ENCODE data around the gene INTS4. TPM values are rescaled to one million over a fixed set of nuclear protein-coding genes. Genes with fewer than 3 reads are reported as not detected.
"Not testable (repeated sequence)": the region's sequence is repeated elsewhere in the genome, so short reads cannot be mapped to it uniquely, and the experiment has no call there.

The INTS4 gene
- total RNA-seq, 1 donor from 2014 or later: 48.1 TPM

DNA sequence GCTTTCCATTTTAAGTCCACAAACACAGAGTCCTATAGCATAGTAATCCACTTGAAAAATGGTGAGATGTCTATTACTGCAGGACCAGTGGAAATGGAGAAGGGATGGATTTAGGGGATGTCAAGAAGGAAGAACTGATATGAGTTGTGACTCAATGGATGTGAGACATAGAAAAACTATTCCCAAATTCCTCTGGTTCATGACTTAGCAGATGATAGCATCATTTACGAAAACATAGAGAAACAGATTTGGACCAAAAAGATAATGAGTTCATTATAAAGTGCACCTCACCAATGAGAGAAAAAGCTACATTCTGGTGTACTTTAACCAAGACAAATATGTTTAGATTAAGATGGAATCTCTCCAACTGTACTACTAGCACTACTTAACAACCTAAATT, 51.2 kb downstream of the INTS4 start:
- not testable (repeated sequence) for DNase-seq

DNA sequence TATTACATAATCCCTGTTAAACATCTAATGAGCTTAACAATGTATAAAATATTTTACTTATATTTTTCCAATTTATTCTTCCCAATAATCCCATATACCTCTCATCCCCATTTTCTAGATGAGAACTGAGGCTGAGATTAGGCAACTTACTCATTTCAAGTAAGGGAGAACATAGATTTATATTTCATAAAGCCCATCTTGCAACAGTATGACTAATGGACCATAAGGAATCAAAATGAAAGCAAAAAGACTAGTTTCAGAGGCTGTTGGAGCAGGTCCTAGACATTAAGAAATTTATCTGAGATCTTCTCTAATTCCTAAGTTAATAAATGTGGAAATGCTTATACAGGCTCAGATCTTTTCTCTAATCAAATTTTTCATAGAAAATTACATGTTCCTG, 52.0 kb downstream of the INTS4 start:
- DNase-seq: not testable (repeated sequence)

DNA sequence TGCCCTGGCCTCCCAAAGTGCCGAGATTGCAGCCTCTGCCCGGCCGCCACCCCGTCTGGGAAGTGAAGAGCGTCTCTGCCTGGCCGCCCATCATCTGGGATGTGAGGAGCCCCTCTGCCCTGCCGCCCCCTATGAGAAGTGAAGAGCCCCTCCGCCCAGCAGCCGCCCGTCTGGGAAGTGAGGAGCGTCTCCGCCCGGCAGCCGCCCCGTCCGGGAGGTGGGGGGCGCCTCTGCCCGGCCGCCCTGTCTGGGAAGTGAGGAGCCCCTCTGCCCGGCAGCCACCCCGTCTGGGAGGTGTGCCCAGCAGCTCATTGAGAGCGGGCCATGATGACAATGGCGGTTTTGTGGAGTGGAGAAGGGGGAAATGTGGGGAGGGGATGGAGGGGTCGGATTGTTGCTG, 60.9 kb downstream of the INTS4 start:
- DNase-seq: not testable (repeated sequence)

DNA sequence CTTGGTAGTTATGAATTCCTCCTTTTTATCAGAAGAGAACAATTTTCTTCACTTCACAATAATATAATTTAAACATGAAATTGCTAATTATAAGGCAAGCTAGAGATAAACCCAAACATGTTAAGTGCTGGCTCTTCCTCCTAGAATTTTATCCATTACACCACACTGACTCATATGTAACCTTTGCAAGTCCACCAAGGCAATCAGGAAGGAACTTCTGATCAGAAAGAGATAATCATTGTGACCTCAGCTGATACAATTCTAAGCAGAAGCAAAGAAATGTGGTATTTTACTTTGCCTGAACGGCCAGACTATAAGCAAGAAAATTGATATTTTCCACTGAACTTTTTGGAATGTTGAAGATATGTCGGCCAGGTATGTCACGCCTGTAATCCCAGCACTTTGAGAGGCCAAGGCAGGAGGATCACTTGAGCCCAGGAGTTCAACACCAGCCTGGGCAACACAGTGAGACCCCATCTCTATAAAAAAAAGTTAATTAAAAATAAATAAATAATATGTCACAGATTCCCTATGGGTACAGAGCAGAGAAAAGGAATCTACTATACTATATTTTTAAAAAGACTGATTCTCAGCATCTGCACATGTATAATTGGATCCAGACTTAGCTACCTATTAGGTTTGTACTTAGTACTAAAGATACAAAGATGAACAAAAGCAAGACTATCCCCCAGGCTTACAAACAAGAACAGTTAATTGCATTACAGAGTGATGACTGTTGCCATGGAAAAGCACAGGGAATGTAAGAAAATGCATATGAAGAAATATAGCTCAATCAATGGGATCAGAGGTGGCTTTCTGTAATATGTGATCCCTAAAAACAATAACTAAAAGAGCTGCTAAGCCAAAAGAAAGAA, 63.9 kb downstream of the INTS4 start:
- not testable (repeated sequence) for DNase-seq

DNA sequence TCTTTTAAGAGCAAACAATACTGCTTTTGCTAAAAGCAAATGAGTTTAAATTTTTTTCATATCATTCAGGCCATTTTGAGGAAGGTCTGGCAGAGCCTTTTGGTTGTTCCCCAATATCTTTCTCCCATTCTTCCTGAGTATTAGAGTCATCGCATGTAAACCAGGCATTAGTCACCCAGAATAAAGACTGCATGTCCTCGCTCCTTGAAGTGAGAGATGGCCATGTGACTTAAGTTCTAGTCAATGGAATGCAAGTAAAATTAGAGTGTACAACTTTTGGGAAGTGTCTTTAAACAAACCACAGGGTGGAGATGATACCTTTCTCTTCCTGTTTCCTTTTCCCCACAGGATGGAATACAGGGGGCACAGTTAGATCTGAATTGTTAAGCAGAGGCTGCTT, 76.8 kb downstream of the INTS4 start:
- DNase-seq: not testable (repeated sequence)

DNA sequence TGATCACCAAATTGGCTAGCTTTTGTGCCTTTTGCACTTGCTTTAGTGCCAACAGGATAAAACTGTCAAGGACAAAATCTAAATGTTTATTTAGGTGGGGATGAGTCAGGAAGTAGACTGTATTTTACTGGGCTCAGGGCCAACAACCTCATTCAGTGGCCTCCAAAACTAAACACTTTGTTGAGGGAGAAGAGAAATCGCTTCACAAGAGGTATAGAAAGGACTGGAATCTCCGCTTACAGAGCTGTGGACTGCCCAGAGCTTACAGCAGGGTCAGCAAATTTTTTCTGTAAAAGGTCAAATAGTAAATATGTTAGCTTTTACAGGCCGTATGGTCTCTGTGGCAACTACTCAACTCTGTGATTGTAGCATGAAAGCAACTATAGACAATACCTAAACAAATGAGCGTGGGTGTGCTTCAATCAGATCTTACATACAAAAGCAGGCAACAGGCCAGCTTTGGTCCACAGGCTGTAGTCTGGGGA, 80.1 kb downstream of the INTS4 start:
- peak; percentile 77 for DNase-seq

GRCh38 chr11:77913608-77914306, 80.7 kb downstream of the INTS4 start:
- DNase-seq: peak; percentile 6

DNA sequence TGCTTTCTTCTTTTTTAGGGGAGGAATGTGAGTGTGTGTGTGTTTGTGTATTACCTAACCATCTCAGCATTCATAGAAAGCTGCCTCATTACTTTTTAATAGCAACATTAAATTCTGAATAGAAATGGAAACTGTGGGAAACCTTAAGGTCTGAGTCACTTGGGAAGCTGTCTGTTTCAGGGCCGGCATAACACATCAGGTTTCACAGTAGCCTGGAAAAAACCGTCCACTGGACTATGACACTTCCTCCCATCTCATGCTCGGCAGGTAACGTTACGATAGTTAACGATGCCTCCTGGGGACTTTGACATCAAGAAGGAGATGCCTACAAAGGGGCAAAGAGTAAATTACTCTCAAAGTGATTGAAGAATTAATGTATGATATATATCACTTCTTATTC, 83.6 kb downstream of the INTS4 start:
- DNase-seq: not testable (repeated sequence)

DNA sequence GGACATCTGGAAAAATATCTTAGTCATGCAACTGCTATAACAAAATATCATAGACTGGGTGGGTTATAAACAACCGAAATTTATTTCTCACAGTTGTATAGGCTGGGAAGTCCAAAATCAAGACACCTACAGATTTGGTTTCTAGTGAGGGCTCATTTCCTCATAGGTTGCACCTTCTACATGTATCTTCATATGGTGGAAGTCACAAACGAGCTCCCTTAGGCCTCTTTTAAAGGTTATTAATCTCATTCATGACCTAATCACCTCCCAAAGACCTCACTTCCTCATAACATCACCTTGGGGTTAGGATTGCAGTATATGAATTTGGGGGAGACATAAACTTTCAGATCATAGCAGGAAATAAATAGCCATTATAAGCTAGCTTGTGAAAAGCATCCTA, 85.2 kb downstream of the INTS4 start:
- DNase-seq: no peak

- no peak for DNase-seq
These were observed 85.6 kb downstream of the INTS4 start for GRCh38 chr11:77908835-77909234.

DNA sequence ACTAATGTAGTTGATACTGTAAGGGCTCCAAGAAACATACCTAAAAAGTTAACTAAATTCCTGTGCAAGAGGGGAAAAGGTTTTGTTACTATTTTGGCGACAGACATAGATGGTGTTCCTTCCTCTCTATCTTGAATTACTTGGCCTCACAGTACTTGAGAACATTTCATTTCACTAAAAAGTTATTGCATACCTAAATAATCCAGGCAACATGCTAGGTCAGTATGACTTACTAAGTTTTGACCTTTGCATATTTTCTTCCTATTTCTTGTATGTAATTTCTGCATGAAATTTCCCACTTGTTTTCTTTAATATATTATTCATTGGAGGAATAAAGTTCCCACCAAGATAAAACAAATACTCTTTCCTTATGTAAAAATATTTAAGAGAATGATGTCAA, 99.5 kb downstream of the INTS4 start:
- DNase-seq: not testable (repeated sequence)

DNA sequence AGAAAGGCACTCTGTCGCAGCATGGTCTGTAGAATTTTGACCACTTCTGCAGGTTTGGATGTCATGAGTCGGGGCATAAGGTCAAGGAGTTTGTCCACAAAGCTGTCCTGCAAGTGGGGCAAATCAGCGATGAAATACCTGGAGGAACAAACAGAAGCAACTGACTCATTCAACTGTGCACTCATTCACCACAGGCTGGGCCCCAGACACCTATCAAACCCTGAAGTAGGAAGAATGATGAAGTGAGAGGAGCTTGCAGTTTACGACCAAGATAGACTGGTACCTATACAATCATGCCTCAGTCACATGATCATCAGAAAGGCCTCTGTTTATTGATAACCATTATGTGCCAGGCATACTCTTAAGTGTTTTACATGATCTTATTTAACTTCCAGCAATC, 102.8 kb downstream of the INTS4 start:
- DNase-seq: not testable (repeated sequence)

GRCh38 chr11:77891256-77891655, 103.2 kb downstream of the INTS4 start:
- not testable (repeated sequence) for DNase-seq

- DNase-seq: not testable (repeated sequence)
These were observed 103.8 kb downstream of the INTS4 start for GRCh38 chr11:77890619-77891056.

DNA sequence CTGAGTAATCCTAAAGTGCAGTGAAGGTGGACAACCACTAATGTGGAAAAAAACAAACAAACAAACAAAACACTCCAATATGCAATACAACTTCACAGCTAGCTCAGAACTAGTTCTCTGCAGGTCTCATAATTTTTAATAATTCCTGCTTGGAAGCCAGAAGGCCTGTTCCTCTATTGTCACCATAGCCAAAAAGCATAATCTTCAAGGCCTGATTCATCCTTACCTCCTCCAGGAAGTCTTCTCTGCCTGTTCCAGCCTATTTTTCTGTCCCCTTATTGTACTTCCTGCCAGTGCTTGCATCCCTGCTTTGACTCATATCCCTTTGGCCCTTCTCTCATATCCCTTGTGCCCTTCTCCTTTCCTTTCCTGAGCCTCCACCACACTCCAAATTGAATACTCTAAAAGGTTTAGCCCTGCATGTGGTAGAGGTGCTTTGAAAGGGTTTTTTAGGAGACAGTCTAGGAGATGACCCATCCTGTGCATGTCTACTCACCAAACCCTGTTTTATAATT, 104.3 kb downstream of the INTS4 start:
- not testable (repeated sequence) for DNase-seq

DNA sequence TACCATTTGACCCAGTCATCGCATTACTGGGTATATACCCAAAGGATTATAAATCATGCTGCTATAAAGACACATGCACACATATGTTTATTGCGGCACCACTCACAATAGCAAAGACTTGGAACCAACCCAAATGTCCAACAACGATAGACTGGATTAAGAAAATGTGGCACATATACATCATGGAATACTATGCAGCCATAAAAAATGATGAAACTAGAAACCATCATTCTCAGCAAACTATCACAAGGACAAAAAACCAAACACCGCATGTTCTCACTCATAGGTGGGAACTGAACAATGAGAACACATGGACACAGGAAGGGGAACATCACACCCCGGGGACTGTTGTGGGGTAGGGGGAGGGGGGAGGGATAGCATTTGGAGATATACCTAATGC, 105.4 kb downstream of the INTS4 start:
- DNase-seq: not testable (repeated sequence)

- no peak for DNase-seq
These were observed 108.1 kb downstream of the INTS4 start for GRCh38 chr11:77886401-77886800.

- DNase-seq: no peak
These were observed 109.7 kb downstream of the INTS4 start for GRCh38 chr11:77884829-77885190.

DNA sequence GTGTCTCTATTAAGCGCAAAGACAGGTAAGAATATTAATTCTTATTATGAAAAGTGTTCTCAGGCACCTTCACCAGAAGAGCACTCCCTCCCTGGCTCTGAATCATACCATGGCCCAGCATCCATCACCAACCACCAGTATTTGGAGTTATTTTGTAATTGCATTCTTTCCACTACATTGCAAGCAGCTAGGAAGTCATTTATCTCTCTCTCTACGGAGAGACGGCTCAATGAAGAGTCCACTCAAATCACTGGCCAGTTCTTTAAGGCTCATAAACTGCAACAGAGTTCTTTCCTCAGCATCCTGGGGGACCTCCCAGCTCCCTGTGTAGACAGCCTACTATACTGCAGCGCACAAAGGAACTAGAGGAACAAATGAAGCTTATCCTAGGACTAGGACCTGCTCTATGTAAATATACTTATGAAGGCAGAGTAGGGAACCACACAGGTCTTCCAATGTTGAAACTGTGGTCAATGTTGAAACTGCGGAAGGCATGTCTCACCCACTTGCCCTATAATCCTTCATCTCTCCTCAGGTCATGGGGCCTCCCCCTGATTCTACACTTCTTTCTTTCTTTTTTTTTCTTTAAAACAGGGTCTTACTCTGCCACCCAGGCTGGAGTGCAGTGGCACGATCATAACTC, 110.2 kb downstream of the INTS4 start:
- DNase-seq: no peak

DNA sequence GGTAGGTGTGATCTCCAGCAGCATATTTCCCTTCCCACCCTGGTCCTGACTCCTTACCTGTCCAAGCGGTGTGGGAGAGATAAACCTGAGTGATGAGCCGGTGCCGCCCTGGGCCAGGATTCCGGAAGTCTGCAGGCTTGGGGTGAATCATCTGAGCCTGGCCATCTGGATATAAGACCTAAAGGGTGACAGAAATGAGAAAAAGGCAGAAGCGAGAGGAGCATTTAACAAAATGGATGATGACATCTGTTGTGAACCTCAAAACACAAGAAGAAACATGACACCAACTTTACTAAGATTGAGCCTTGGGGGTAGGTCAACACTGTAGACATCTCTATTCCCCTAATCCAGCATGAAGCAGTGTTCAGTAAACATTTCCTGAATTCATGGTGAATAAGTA, 110.7 kb downstream of the INTS4 start:
- DNase-seq: no peak

GRCh38 chr11:77882396-77882795, 112.1 kb downstream of the INTS4 start:
- DNase-seq: no peak

DNA sequence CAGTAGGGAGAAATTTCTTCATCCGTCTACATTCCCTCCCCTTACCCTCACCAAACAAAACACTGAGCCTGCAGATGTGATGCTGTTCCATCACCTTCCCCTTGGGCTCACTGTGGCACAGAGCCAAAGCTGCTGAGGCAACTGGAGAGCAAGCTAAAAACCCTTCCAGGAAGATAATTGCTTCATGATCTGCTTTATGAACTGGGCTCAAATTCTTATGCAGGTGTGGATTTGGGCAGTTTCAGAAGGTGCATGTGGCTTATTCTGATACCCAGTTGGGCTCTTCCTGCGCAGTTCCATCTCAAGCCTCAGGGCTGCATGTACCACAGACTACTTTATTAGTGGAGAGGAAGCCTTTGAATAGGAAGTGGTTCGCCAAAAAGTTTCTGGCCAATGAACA, 115.2 kb downstream of the INTS4 start:
- DNase-seq: peak; percentile 72

DNA sequence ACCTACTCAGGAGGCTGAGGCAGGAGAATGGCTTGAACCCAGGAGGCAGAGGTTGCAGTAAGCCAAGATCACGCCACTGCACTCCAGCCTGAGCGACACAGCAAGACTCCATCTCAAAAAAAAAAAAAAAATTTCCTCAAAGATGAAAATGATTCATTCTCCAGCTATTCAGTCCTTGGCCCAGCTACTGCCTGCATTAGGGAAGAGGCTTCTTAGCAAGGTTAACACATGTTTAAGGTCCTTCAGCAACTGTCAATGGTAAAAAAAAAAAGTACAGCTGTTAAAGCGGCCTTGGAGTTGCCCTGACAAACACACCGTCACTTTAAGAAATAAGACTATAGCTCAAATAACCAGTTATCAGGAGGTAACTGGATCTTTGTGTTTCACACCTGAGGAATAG, 116.2 kb downstream of the INTS4 start:
- DNase-seq: peak; percentile 61

Data from tongue (tissue), 2 donors.